Activated naive CD4-positive, alpha-beta T cell treated with anti-CD3 and anti-CD28 coated beads, Interleukin-2, amount 50 U/mL, for 24 hours (primary cell): ENCODE results near the gene LILRB3.
"Not testable (repeated sequence)": the region's sequence is repeated elsewhere in the genome, so short reads cannot be mapped to it uniquely, and the experiment has no call there.

Experiments
- H3K27ac Mint-ChIP-seq: one replicate; pipeline ENCODE4 v1.8.0; 2021; ENCODE audit warnings: mild to moderate bottlenecking, mixed read lengths
- H3K27me3 Mint-ChIP-seq: one replicate; pipeline ENCODE4 v1.8.0; 2021; ENCODE audit warnings: mixed read lengths
- H3K36me3 Mint-ChIP-seq: one replicate; pipeline ENCODE4 v1.8.0; 2021; ENCODE audit warnings: mixed read lengths
- H3K4me1 Mint-ChIP-seq: one replicate; pipeline ENCODE4 v1.8.0; 2021; ENCODE audit warnings: mixed read lengths
- H3K4me3 Mint-ChIP-seq: one replicate; pipeline ENCODE4 v1.8.0; 2021; ENCODE audit warnings: mild to moderate bottlenecking, mixed read lengths
- H3K9me3 Mint-ChIP-seq: one replicate; pipeline ENCODE4 v1.8.0; 2021; ENCODE audit warnings: mixed read lengths

Gene LILRB3

DNA sequence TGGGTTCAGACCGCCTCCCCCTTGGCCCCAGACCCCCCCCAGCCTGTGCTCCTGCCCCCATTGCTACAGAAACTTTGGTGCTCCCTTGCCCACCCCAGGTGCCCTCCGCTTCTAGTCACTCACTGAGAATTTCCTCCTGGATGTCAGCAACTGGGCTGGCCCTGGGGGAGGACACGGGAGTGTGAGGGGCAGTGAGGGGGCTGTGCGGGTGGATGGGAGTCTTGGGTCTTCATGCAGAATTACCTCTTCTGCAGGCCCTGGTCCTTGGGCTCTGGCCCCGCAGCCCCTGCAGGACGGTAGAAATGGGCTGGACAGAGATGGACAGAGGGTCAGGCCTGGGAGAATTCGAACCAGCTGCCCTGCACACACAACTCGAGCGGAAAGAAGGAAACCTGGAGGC, 29.4 kb upstream of the LILRB3 start:
- H3K4me1 Mint-ChIP-seq = peaks cover 10% of the 10 kb centered on the region

DNA sequence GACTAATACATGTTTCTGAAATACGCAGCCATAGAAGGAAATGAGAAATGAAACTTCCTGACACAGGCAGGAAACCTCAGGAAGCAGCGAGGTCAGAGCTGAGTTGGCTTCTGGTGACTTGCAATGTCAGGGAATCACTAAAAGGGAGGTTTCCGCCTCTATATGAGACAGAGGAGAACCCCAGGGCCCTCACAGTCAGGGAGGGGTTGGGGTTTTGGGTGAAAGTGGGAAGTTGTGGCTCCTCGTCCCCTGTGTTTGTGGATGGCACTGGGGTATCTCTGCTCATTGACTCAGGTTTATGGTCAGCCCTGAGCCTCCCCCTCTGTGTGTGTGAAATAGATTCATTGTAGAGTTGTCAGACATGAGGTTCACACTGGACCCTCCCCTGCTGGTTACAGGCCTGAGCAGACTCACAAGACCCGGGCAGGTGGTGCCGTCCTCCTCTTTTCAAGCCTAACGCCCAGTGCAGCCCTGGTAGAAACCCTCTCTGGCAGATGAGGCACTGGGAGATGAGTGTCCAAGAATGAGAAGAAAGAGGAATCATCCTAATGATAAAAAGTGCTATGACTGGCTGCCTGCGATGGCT, 25.3 kb upstream of the LILRB3 start:
- no peaks in the 10 kb centered on the region for H3K9me3 Mint-ChIP-seq
- H3K4me1 Mint-ChIP-seq = peaks cover 10% of the 10 kb centered on the region
- peak overlapping the region; percentile 12 for H3K4me3 Mint-ChIP-seq
- no peak overlapping the region for H3K27ac Mint-ChIP-seq
- H3K36me3 Mint-ChIP-seq = no peaks in the 10 kb centered on the region
- H3K27me3 Mint-ChIP-seq = peaks cover 4% of the 10 kb centered on the region

More for the DNA sequence above, 29.4 kb upstream of the LILRB3 start:
- no peak overlapping the region for H3K27ac Mint-ChIP-seq
- no peaks in the 10 kb centered on the region for H3K27me3 Mint-ChIP-seq
- H3K4me3 Mint-ChIP-seq = no peak overlapping the region
- no peaks in the 10 kb centered on the region for H3K9me3 Mint-ChIP-seq
- H3K36me3 Mint-ChIP-seq = no peaks in the 10 kb centered on the region

DNA sequence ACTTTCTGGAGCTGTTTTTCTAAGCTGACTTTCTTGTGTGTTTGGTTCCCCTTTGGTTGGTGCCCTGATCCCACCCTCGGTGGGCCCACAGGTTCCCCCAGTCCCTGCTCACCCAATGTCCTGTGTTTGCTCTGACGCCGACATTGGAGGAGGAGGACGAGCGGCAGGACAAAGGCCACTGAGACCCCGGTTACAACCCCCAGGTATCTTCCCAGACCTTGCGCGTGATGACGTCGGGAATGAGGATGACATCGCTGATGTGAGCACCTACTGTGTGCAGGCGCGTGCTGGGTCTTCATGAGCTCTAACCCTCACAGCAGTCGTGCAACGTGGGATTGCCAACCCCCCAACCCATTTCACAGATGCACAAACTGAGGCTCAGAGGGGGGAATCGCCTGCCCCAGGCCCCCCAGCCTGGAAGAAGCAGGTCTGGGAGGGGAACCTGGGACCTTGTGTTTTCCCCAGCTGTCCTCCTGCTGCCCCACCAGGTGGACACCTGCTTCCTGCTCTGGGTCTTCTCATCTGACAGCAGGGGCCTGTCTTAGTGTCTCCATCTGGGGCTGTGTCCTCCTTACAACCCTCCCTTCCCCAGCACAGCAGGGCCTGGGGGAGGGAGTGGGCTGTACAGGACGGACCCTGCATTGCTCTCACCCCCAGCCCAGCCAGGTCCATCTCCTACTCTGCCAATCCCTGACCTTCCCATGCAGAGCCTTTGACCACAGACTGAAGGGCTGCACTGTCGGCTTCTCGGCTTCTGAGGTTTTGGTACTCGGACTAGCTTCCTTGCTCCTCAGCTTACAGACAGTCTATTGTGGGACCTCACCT, 24.5 kb upstream of the LILRB3 start:
- Mint-ChIP-seq H3K9me3 (no peaks in the 10 kb centered on the region), H3K36me3 (no peaks in the 10 kb centered on the region), H3K27ac (no peak overlapping the region), H3K4me3 (peak overlapping the region; percentile 12), H3K4me1 (peaks cover 13% of the 10 kb centered on the region), H3K27me3 (peaks cover 5% of the 10 kb centered on the region)

DNA sequence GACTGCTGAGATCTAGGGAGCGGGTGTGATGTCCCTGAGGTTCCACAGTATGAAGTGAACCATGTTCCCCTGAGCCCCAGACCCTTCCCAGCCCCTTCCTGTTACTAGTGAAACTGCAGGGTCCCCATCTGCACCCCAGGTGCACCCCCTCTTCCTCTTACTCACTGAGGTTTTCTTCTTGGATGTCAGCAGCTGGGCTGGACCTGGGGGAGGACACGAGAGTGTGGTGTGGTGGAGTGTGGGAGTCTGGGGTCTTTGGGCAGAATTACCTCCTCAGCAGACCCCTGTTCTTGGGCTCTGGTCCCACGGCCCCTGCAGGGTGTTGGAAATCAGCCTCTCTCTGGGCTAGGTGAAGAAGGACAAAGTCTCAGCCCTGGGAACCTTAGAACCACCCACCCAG, 23.1 kb upstream of the LILRB3 start:
- Mint-ChIP-seq H3K36me3 (no peaks in the 10 kb centered on the region), H3K9me3 (no peaks in the 10 kb centered on the region), H3K4me1 (peaks cover 13% of the 10 kb centered on the region), H3K27me3 (peaks cover 5% of the 10 kb centered on the region), H3K27ac (no peak overlapping the region), H3K4me3 (no peak overlapping the region)

DNA sequence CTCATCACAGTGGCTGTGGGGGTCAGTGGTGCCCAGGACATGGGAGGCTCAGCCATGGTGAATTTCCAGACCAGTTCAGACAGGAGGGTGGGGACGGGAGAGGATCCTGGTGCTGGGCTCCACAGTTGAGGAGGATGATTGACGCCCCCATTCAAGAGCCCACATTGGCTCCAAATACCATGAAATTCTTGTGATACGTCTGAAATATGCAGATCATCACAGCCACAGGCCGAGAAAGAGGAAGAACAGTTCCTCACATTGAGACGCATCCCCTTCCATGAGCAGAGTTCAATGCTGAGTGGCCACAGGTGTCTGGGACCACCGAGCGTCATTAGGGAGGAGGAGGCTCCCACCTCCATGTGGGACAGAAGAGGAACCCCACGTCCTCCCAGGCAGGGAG, 21.0 kb upstream of the LILRB3 start:
- H3K36me3 Mint-ChIP-seq, H3K9me3 Mint-ChIP-seq, H3K27ac Mint-ChIP-seq, H3K4me3 Mint-ChIP-seq, H3K27me3 Mint-ChIP-seq: not testable (repeated sequence)
- peaks cover 13% of the 10 kb centered on the region for H3K4me1 Mint-ChIP-seq

DNA sequence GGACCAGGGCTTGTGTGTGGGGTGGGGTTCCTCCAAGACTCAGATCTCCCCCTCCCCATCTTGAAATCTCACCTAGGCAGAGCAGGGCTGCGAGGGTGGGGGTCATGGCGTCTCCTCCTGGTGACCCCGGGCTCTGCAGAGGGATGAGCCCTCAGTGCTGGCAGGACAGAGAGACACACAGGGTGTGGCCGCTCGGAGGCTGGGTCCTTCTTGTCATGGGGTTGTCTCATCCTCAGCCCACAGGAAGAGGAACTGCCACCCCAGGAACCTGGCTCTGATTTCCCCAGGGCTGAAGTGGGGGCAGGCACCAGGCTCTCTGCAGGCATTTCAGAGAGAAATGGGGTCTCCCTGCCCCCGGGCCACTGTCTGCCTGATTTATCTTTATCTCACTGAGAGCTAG, 19.8 kb upstream of the LILRB3 start, which contains the start of gene LILRA6:
LILRA6 (minus strand) TSS at position 145 of the 400 bp plus-strand sequence.
- not testable (repeated sequence) for H3K36me3 Mint-ChIP-seq, H3K27ac Mint-ChIP-seq, H3K4me1 Mint-ChIP-seq, H3K9me3 Mint-ChIP-seq, H3K4me3 Mint-ChIP-seq, H3K27me3 Mint-ChIP-seq

DNA sequence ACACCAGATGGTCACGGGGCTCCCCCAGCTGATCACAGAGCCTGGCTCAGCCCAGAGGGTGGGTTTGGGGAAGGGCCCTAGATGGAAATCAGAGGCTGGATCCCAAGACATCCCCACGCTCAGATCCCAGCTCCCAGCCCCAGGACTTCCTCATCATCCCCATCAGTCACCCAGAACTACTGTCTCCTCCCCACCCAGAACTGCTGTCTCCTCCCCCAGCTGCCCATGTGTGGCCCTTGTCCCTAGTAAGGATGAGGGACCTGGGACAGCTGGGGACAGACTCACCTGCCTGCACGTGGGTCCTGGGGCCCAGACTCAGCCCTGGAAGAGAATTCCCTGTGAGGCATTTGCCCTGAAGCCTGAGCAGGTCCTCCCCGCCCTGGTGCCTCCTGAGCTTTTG, 19.4 kb upstream of the LILRB3 start:
- not testable (repeated sequence) for H3K27ac Mint-ChIP-seq

DNA sequence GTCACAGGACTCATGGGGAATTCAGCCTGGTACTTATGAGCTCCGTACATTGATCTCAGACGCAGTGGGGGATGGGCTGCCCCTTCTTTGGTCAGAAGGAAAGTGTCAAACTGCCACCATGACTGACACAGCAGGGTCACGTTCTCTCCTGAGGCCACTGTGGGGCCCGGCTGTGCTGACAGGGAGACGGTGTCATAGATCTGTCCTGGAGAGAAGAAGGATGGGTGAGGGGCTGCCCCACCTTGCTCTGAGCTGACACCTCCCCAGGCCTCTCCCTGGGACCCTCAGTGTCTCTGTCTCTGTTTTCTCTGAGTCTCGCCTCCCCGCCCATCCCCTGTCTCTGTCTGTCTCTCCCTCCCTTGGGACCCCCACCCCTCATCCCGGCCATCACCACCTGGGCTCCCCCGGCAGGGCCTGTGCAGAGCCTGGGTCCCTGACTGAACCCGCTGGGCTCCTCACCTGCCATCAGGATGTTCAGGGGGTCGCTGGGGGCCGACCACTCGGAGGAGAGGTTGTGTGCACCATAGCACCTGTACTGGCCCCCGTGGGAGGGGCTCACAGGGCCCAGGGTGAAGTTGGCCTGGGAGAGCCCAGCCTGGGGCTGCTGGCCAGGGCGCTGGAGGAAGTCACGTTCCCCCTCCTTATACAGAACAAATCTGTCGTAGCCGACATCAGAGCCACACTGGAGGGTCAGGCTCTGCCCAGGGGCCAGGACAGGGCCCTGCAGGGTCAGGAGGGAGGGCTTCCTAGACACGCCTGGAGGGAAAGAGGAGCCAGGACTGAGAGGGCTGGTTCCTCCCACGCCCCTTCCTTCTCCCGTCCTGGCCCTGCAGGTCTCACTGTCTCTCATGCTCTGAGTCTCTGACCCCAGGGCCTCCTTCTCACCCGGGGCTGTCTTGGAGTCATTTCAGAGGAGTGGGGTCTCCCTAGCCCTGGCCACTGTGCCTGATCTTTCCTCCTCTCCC, 17.8 kb upstream of the LILRB3 start:
- H3K36me3 Mint-ChIP-seq, H3K4me1 Mint-ChIP-seq, H3K4me3 Mint-ChIP-seq, H3K27me3 Mint-ChIP-seq, H3K9me3 Mint-ChIP-seq, H3K27ac Mint-ChIP-seq: not testable (repeated sequence)

More for the DNA sequence above, 19.4 kb upstream of the LILRB3 start:
- H3K4me3 Mint-ChIP-seq, H3K36me3 Mint-ChIP-seq, H3K27me3 Mint-ChIP-seq, H3K4me1 Mint-ChIP-seq, H3K9me3 Mint-ChIP-seq: not testable (repeated sequence)

DNA sequence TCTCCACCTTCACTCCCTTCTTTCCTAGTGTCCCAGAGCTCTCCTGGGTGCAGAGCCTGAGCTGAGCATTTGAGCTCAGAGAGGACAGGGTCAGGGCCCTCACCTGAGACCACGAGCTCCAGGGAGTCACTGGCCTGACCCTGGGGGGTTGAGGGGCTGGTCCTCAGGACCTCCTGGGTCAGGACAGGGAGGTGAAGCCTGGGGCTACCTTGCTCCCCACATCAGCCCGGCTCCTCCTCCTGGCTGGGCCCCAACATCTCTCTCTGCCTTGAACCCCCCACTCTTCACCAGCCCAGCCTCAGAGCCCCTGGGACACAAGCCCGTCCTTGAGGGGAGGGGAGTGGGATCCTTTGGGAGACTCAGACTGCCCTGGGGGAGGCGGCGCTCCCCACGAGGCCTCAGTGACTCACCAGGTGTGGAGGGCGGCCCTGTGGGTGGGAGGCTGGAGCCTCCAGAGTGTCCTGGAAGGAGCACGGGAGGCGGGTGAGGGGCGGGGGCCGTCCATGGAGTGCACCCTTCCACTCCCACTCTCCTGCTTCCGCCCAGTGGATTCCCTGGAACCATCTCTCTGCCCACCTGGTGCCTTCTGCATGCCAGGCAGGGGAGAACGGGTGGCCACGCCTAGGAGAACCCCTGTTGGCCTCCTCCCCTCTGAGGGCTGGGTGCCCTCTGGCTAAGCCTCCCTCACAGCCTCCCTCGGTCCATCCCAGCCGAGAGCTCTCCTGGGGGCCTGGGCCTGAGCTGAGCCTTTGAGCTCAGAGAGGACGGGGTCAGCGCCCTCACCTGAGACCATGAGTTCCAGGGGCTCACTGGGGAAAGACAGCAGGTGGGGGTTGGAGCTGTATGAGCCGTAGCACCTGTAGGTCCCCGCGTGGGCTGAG, 16.9 kb upstream of the LILRB3 start:
- not testable (repeated sequence) for H3K4me3 Mint-ChIP-seq, H3K9me3 Mint-ChIP-seq, H3K27me3 Mint-ChIP-seq, H3K36me3 Mint-ChIP-seq, H3K4me1 Mint-ChIP-seq
- H3K27ac Mint-ChIP-seq = peak overlapping the region; percentile 27

DNA sequence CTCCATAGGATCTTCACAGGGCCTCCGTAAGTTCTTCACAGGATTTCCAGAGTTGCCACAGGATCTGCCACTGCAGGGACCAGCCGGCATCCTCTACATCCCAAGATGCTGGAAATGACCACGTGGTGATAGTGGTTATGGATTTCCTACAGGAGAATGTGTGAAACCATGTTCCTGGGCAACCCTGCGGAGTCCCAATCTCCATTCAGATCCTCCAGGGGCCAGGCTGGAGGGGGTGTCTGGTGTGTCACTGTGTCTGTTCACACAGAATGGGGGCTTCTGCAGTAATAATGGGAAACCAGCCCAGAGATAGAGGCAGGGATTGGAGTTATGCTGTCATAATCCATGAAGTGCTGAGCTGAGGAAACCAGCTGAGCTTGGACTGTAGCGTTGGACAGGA, 11.1 kb upstream of the LILRB3 start:
- Mint-ChIP-seq H3K27ac (no peak overlapping the region), H3K9me3 (no peaks in the 10 kb centered on the region), H3K36me3 (no peaks in the 10 kb centered on the region), H3K27me3 (peaks cover 2% of the 10 kb centered on the region), H3K4me1 (peaks cover 30% of the 10 kb centered on the region), H3K4me3 (peak overlapping the region; percentile 8)

DNA sequence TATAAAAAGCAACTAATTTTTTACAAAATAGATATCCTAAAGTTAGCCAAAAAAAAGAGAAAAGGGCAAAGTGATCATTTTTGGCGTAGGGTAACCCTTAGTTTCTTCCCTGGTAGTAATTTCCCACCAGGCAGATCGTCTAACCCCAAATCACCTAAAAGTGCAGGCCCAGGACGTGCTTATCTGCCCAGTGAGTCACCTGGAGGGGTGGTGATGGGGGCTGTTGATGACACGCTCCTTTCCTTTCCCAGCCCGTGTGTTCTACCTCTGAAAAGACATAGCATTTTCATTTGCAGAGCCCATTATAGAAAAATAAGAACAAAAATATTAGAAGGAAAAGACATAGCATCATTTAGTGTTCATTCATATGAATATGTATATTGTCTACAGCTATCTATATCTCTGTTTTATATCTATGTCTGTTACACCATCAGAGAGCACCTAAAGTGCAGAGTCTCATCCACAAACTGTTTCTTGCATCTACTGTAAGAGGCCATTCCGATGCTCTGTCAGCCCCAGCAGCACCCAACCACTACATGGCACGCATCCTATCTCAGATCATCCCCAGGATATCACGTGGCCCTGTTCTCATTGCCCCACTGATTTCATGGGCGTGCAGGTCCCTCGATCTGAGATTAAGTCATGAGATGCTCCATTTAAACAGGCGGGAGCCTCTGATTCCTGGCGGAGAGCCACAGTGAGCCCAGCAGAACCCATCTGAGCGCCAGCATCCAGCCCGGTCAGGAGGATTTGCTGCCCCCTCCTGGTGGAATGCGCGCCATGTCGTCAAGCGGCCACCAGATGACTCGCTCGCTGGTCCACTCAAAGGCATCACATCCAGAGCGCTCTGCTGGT, 8.5 kb upstream of the LILRB3 start:
- Mint-ChIP-seq H3K27me3 (peaks cover 2% of the 10 kb centered on the region), H3K4me3 (no peak overlapping the region), H3K27ac (no peak overlapping the region), H3K4me1 (peaks cover 30% of the 10 kb centered on the region), H3K36me3 (no peaks in the 10 kb centered on the region), H3K9me3 (no peaks in the 10 kb centered on the region)

DNA sequence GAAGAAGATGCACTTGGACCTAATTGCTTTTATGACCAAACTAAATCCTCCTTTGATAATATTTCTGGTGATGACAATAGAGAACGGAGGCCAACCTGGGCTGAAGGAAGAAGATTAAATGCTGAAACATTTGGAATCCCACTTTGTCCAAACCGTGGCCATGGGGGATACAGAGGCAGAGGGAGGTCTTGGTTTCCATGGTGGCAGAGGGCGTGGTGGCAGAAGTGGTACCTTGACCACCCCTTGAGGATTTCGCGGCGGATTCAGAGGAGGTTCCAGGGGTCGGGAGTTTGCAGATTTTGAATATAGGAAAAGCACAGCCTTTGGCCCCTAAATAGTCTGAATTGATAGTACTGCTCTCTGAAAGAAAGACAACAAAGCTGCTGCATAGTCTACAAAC, 7.2 kb upstream of the LILRB3 start:
- Mint-ChIP-seq H3K27me3 (peaks cover 2% of the 10 kb centered on the region), H3K4me3 (no peak overlapping the region), H3K36me3 (no peaks in the 10 kb centered on the region), H3K4me1 (peaks cover 28% of the 10 kb centered on the region), H3K9me3 (no peaks in the 10 kb centered on the region), H3K27ac (no peak overlapping the region)

DNA sequence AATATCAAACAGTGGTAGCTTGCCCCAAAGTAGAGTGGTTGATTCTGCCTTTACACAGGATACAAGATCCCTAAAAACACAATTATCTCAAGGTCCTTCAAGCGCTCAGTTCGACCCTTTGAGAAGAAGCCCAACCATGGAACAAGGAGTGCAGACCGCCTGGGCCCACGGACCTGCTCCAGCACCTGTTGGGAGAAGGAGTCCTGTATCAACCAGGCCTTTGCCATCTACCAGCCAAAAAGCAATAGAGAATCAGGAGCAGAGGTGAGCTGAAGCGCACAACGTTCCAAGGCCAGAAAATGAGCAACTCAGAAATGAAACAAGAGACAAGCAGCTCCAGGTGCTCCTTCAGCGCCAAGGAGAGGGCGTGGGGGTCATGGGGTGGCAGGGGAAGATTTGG, 6.3 kb upstream of the LILRB3 start:
- Mint-ChIP-seq H3K36me3 (no peaks in the 10 kb centered on the region), H3K4me1 (peaks cover 20% of the 10 kb centered on the region), H3K4me3 (no peak overlapping the region), H3K27ac (no peak overlapping the region), H3K9me3 (no peaks in the 10 kb centered on the region), H3K27me3 (peaks cover 2% of the 10 kb centered on the region)

DNA sequence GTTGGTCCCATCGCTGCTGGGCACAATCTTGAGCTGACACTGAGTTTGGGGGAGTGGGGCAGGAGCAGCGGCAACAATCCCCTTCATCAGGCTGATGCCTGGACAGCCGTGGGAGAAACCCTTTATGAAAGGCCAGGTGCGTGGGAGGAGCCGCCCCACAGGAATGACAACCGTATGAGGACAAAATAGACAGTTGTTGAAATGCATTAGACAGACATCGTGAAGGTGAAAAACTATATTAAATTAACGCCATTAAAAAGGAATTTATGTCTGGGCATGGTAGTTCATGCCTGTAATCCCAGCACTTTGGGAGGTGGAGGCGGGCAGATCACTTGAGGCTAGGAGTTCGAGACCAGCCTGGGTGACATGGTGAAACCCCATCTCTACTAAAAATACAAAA, 1.8 kb upstream of the LILRB3 start:
- not testable (repeated sequence) for H3K4me3 Mint-ChIP-seq, H3K27me3 Mint-ChIP-seq, H3K9me3 Mint-ChIP-seq, H3K27ac Mint-ChIP-seq, H3K36me3 Mint-ChIP-seq
- H3K4me1 Mint-ChIP-seq = peaks cover 12% of the 10 kb centered on the region
